ENCODE data around the gene MYOG.

- TF ChIP-seq CTCF (IDR thresholded peaks at IDR 0.05 in 8 of 11, conservative IDR thresholded peaks at IDR 0.05 in 3 of 11) (no peak), POLR2A (IDR thresholded peaks at IDR 0.05) (no peak)
Measured at GRCh38 chr1:203034422-203035110, 51.2 kb downstream of the MYOG start.

Data from spleen (tissue), 7 donors.